Activated CD4-positive, CD25-positive, alpha-beta regulatory T cell treated with anti-CD3 and anti-CD28 coated beads, Interleukin-2, amount 50 U/mL, for 72 hours (primary cell): ENCODE data around the gene DCST2.

Experiments
- DNase-seq: peaks from one replicate; pipeline ENCODE4 v3.0.0; 2021

Gene DCST2

DNA sequence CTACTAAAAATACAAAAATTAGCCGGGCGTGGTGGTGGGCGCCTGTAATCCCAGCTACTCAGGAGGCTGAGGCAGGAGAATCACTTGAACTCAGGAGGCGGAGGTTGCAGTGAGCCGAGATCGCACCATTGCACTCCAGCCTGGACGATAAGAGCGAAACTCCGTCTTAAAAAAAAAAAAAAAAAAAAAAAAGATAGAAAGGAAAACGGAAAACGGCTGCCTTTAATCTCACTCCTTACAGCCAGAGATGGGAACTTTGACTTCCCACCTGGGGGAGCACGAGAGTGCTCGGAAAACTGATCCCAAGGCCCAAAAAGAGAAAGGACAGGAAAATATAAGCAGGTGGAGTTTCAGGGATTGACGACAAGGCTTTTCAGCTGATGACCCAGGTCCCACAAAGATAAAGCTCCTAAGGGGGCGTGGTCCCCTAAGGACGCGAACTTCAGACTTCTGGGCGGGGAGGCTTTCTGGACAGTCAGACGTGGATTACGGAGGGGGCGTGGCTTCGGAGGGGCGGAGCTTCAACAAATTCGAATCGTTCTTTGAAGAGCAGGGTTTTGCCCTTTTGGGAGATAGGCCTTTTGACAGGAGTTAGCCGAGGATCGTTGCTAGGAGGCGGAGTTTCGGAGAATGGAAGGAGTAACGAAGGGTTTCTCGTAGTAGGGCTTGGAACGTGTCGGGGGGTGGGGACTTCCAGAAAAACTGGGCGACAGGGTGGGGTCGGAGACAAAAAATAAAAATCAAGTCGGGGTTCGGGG is 60.1 kb downstream of the DCST2 start:
- peak; percentile 94 for DNase-seq

GRCh38 chr1:154972517-154973343 is 60.9 kb downstream of the DCST2 start:
- no peak for DNase-seq

GRCh38 chr1:154972213-154972516 is 61.4 kb downstream of the DCST2 start:
- no peak for DNase-seq

GRCh38 chr1:154971341-154971998 is 62.1 kb downstream of the DCST2 start:
- no peak for DNase-seq

DNA sequence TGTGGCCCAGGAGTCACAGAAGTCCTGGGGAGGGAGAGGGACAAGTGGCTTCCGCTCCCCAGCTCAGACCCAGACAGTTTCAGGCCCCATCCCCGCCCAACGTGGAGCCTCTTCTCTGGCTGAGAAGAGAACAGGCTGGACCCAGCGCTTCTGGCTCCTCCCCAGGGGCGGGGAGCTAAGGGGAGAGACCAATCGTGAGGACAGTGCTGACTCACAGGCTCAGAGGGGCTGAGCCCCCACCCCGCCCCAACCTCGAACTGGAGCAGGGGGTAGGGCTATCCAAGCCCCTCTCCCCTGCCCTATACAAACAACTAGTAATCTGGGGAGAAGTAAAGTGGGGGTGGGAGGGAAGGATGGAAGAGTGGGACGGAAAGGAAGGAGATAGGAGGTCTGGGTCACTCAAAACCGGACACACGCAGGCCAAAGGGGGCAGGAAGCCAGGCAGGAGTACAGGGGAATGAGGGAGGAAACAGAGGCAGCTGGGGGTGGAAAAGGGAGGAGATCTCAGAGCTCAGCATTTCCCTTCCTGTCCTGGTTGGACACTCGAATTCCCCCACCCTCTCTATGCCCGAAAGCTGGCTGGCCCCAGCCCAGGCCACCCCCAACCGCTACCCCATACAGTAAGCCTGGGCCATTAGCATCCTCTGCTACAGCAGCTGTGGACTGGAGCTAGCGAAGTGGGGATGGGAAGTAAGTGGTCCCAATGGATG is 62.8 kb downstream of the DCST2 start, which contains the start of gene SHC1:
SHC1 (minus strand) TSS at position 117 of the 710 bp plus-strand sequence. CDS start 221 bp downstream, outside the sequence.
- no peak for DNase-seq

- no peak for DNase-seq
Observed at GRCh38 chr1:154969860-154970452, 63.6 kb downstream of the DCST2 start.

- no peak for DNase-seq
Observed at GRCh38 chr1:154969246-154969645, 64.3 kb downstream of the DCST2 start.

DNA sequence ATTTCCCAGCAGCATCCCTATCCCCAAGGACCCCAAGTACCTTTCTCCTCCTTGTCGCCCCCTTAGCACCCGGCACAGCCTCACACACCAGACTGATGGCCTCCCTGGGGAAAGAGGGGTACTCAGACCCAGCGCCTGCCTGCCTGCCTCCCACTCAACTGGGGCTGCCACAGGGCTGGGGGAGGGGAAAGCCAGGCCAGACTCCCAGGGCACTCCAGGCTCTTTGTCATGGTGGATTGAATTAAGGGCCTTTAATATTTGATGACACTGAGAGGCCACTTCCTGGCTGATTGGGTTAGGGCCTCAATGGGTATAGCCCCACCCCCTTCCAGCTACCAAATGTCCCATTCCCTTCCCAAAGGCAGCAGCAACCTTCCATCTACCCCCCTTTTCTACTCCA is 64.8 kb downstream of the DCST2 start:
- no peak for DNase-seq
